ENCODE measurements around the gene S100A7. TPM values are rescaled to one million over a fixed set of nuclear protein-coding genes. Genes with fewer than 3 reads are reported as not detected.
A peak's percentile ranks its signal among the peaks of the same experiment; 100 is the strongest.
"Not testable (repeated sequence)": the region's sequence is repeated elsewhere in the genome, so short reads cannot be mapped to it uniquely, and the experiment has no call there.

S100A7 gene
- total RNA-seq, 5 donors from 2014 or later (not counting 1 experiment from before 2014, with no cell fraction given) = not detected

GRCh38 chr1:153422450-153423068 lies 37.9 kb downstream of the S100A7 start:
- Mint-ChIP-seq H3K9me3 (no peaks in the 10 kb centered on the region), H3K4me1 (no peaks in the 10 kb centered on the region), H3K27me3 (peaks cover 46 to 66% of the 10 kb centered on the region in 2 donors), H3K27ac (no peak overlapping the region), H3K4me3 (no peak overlapping the region), H3K36me3 (no peaks in the 10 kb centered on the region)
- Histone ChIP-seq H3K4me3 (ENCODE audit: control insufficient read depth in 1 of 2, extremely low read depth in 1 of 2, low read length in 1 of 2) (no peak overlapping the region), H3K27ac (ENCODE audit: low read length) (no peak overlapping the region), H3K4me1 (ENCODE audit: control insufficient read depth in 1 of 2, extremely low read depth in 1 of 2, insufficient read depth in 2 of 2, low read length in 2 of 2) (no peaks in the 10 kb centered on the region), H3K27me3 (replicated peaks in 1 of 2; ENCODE audit: control insufficient read depth in 2 of 2, extremely low read depth in 1 of 2, insufficient read depth in 2 of 2, low read length in 1 of 2) (peaks cover 0 to 29% of the 10 kb centered on the region in 2 experiments), H3K9me3 (no peaks in the 10 kb centered on the region), H3K36me3 (ENCODE audit: control insufficient read depth in 2 of 2, extremely low read depth in 1 of 2, insufficient read depth in 1 of 2, low read length in 1 of 2) (no peaks in the 10 kb centered on the region)
- DNase-seq (peak in 32 of 35 experiments; percentile 16 to 83 (median 57)), ATAC-seq (replicated peaks in 1 of 4) (peak in 2 of 4 experiments; percentile 43 to 51)
- WGBS (ENCODE audit: insufficient coverage) = 0% methylated on average over 1 of the region's 6 CpGs
- CTCF ChIA-PET = no interaction called here
- POLR2A ChIA-PET = no interaction called here

- CTCF ChIA-PET = no interaction called here
- no peak for DNase-seq
Measured at GRCh38 chr1:153420306-153420705, 40.1 kb downstream of the S100A7 start.

GRCh38 chr1:153419436-153419793 lies 41.0 kb downstream of the S100A7 start:
- CTCF ChIA-PET; H3K4me3 Mint-ChIP-seq; H3K4me1 ChIP-seq (ENCODE audit: control insufficient read depth in 1 of 2, extremely low read depth in 1 of 2, insufficient read depth in 2 of 2, low read length in 2 of 2); H3K4me3 ChIP-seq (ENCODE audit: control insufficient read depth in 1 of 2, extremely low read depth in 1 of 2, low read length in 1 of 2); H3K36me3 Mint-ChIP-seq; H3K4me1 Mint-ChIP-seq; H3K9me3 Mint-ChIP-seq; H3K27ac ChIP-seq (ENCODE audit: low read length); H3K27ac Mint-ChIP-seq; H3K9me3 ChIP-seq; ATAC-seq (replicated peaks in 1 of 4); POLR2A ChIA-PET; DNase-seq; H3K36me3 ChIP-seq (ENCODE audit: control insufficient read depth in 2 of 2, extremely low read depth in 1 of 2, insufficient read depth in 1 of 2, low read length in 1 of 2): not testable (repeated sequence)
- WGBS (ENCODE audit: insufficient coverage) = 25% methylated on average over 2 of the region's 2 CpGs
- peaks cover 32 to 52% of the 10 kb centered on the region in 2 donors for H3K27me3 Mint-ChIP-seq
- H3K27me3 ChIP-seq (replicated peaks in 1 of 2; ENCODE audit: control insufficient read depth in 2 of 2, extremely low read depth in 1 of 2, insufficient read depth in 2 of 2, low read length in 1 of 2) = peaks cover 0 to 30% of the 10 kb centered on the region in 2 experiments

More at GRCh38 chr1:153420306-153420705, 40.1 kb downstream of the S100A7 start:
- H3K36me3 Mint-ChIP-seq = no peaks in the 10 kb centered on the region
- ATAC-seq (replicated peaks in 1 of 4) = no peak
- H3K27me3 Mint-ChIP-seq = peaks cover 38 to 58% of the 10 kb centered on the region in 2 donors
- Histone ChIP-seq H3K9me3 (no peaks in the 10 kb centered on the region), H3K27ac (ENCODE audit: low read length) (no peak overlapping the region), H3K36me3 (ENCODE audit: control insufficient read depth in 2 of 2, extremely low read depth in 1 of 2, insufficient read depth in 1 of 2, low read length in 1 of 2) (no peaks in the 10 kb centered on the region), H3K27me3 (replicated peaks in 1 of 2; ENCODE audit: control insufficient read depth in 2 of 2, extremely low read depth in 1 of 2, insufficient read depth in 2 of 2, low read length in 1 of 2) (peaks cover 0 to 30% of the 10 kb centered on the region in 2 experiments), H3K4me1 (ENCODE audit: control insufficient read depth in 1 of 2, extremely low read depth in 1 of 2, insufficient read depth in 2 of 2, low read length in 2 of 2) (no peaks in the 10 kb centered on the region), H3K4me3 (ENCODE audit: control insufficient read depth in 1 of 2, extremely low read depth in 1 of 2, low read length in 1 of 2) (no peak overlapping the region)
- 75% methylated on average over 2 of the region's 2 CpGs for WGBS (ENCODE audit: insufficient coverage)
- H3K4me3 Mint-ChIP-seq = no peak overlapping the region
- no peaks in the 10 kb centered on the region for H3K4me1 Mint-ChIP-seq
- H3K9me3 Mint-ChIP-seq = no peaks in the 10 kb centered on the region
- POLR2A ChIA-PET = no interaction called here
- H3K27ac Mint-ChIP-seq = no peak overlapping the region

- H3K4me1 Mint-ChIP-seq; H3K36me3 Mint-ChIP-seq; CTCF ChIA-PET; DNase-seq; H3K4me3 Mint-ChIP-seq; ATAC-seq (replicated peaks in 1 of 4); H3K36me3 ChIP-seq (ENCODE audit: control insufficient read depth in 2 of 2, extremely low read depth in 1 of 2, insufficient read depth in 1 of 2, low read length in 1 of 2); H3K9me3 ChIP-seq; H3K4me3 ChIP-seq (ENCODE audit: control insufficient read depth in 1 of 2, extremely low read depth in 1 of 2, low read length in 1 of 2); POLR2A ChIA-PET; H3K27ac ChIP-seq (ENCODE audit: low read length); H3K9me3 Mint-ChIP-seq; H3K27ac Mint-ChIP-seq; H3K4me1 ChIP-seq (ENCODE audit: control insufficient read depth in 1 of 2, extremely low read depth in 1 of 2, insufficient read depth in 2 of 2, low read length in 2 of 2): not testable (repeated sequence)
- 20% methylated on average over 1 of the region's 7 CpGs for WGBS (ENCODE audit: insufficient coverage)
- peaks cover 0 to 30% of the 10 kb centered on the region in 2 experiments for H3K27me3 ChIP-seq (replicated peaks in 1 of 2; ENCODE audit: control insufficient read depth in 2 of 2, extremely low read depth in 1 of 2, insufficient read depth in 2 of 2, low read length in 1 of 2)
- H3K27me3 Mint-ChIP-seq = peaks cover 32 to 49% of the 10 kb centered on the region in 2 donors
Measured at GRCh38 chr1:153418758-153419435, 41.6 kb downstream of the S100A7 start.

GRCh38 chr1:153417136-153417888 lies 43.1 kb downstream of the S100A7 start:
- Histone ChIP-seq H3K27ac (ENCODE audit: low read length) (no peak overlapping the region), H3K4me3 (ENCODE audit: control insufficient read depth in 1 of 2, extremely low read depth in 1 of 2, low read length in 1 of 2) (no peak overlapping the region), H3K27me3 (replicated peaks in 1 of 2; ENCODE audit: control insufficient read depth in 2 of 2, extremely low read depth in 1 of 2, insufficient read depth in 2 of 2, low read length in 1 of 2) (peaks cover 0 to 32% of the 10 kb centered on the region in 2 experiments), H3K4me1 (ENCODE audit: control insufficient read depth in 1 of 2, extremely low read depth in 1 of 2, insufficient read depth in 2 of 2, low read length in 2 of 2) (no peaks in the 10 kb centered on the region), H3K36me3 (ENCODE audit: control insufficient read depth in 2 of 2, extremely low read depth in 1 of 2, insufficient read depth in 1 of 2, low read length in 1 of 2) (no peaks in the 10 kb centered on the region), H3K9me3 (no peaks in the 10 kb centered on the region)
- POLR2A ChIA-PET = no interaction called here
- ATAC-seq (replicated peaks in 1 of 4) (no peak), DNase-seq (no peak)
- CTCF ChIA-PET = interaction anchor here in 1 of 2 donors (0.7 kb wide), 1 partner anchor 66 kb away, joined by 3 read pairs; no protein-coding TSS in a partner anchor
- 70% methylated on average over 7 of the region's 12 CpGs for WGBS (ENCODE audit: insufficient coverage)
- Mint-ChIP-seq H3K36me3 (no peaks in the 10 kb centered on the region), H3K27ac (no peak overlapping the region), H3K4me3 (no peak overlapping the region), H3K27me3 (peaks cover 29 to 49% of the 10 kb centered on the region in 2 donors), H3K4me1 (no peaks in the 10 kb centered on the region), H3K9me3 (no peaks in the 10 kb centered on the region)

- no peaks in the 10 kb centered on the region for H3K4me1 Mint-ChIP-seq
- H3K4me3 ChIP-seq (ENCODE audit: control insufficient read depth in 1 of 2, extremely low read depth in 1 of 2, low read length in 1 of 2) = no peak within 1 kb of the TSS
- ChIA-PET POLR2A (no interaction called here), CTCF (no interaction called here)
- H3K4me1 ChIP-seq (ENCODE audit: control insufficient read depth in 1 of 2, extremely low read depth in 1 of 2, insufficient read depth in 2 of 2, low read length in 2 of 2) = no peaks in the 10 kb centered on the region
- ATAC-seq (replicated peaks in 1 of 4) (no peak), DNase-seq (no peak)
- peaks cover 32 to 45% of the 10 kb centered on the region in 2 donors for H3K27me3 Mint-ChIP-seq
- no peak within 1 kb of the TSS for H3K27ac ChIP-seq (ENCODE audit: low read length)
- no peaks in the 10 kb centered on the region for H3K9me3 ChIP-seq
- peaks cover 0 to 31% of the 10 kb centered on the region in 2 experiments for H3K27me3 ChIP-seq (replicated peaks in 1 of 2; ENCODE audit: control insufficient read depth in 2 of 2, extremely low read depth in 1 of 2, insufficient read depth in 2 of 2, low read length in 1 of 2)
- no peaks in the 10 kb centered on the region for H3K36me3 Mint-ChIP-seq
- H3K9me3 Mint-ChIP-seq = peaks cover 0 to 5% (median 0%) of the 10 kb centered on the region in 3 donors
- no peak within 1 kb of the TSS for H3K4me3 Mint-ChIP-seq
- no peak within 1 kb of the TSS for H3K27ac Mint-ChIP-seq
- WGBS (ENCODE audit: insufficient coverage) = 61% methylated on average over 2 of the region's 6 CpGs
- H3K36me3 ChIP-seq (ENCODE audit: control insufficient read depth in 2 of 2, extremely low read depth in 1 of 2, insufficient read depth in 1 of 2, low read length in 1 of 2) = no peaks in the 10 kb centered on the region
Measured at GRCh38 chr1:153415850-153416570, 44.4 kb downstream of the S100A7 start, which contains the start of gene S100A7A. TSS of gene S100A7A (plus strand) at chr1:153416520. CDS start at chr1:153418083, 1,563 bp downstream.

Data from T-cell (primary cell).